H1 (cell line): Measurements from ENCODE around the gene RARA. TPM values are rescaled to one million over a fixed set of nuclear protein-coding genes. Genes with fewer than 3 reads are reported as not detected.

Source experiments
- CTCF ChIA-PET: fragments of 300-600 bp; sonication (Branson Sonifier 250); formaldehyde crosslinking; loops from one replicate; lab custom pipeline; 2021; ENCODE audit not compliant: partially characterized antibody; lab: Charles Lee
- POLR2A ChIA-PET: fragments of 300-600 bp; sonication (Branson Sonifier 250); formaldehyde crosslinking; loops from one replicate; lab custom pipeline; 2021; ENCODE audit warnings: inconsistent platforms; ENCODE audit not compliant: partially characterized antibody; lab: Charles Lee
- DNase-seq, 2 experiments: peaks; one replicate each; pipeline versions ENCODE4 v3.0.0 to v3.0.0-alpha.2; 2010 to 2022; ENCODE audit warnings: low spot score in 2 of 2, low read depth in 1 of 2, mixed read lengths in 1 of 2
- FAIRE-seq: peaks from 2 replicates; lab custom pipeline; 2011; peaks lifted over from hg19 to GRCh38; lab: Jason Lieb, UNC
- H2AFZ ChIP-seq: 2 replicates; pipeline ENCODE4 v1.8.1; 2012; ENCODE audit warnings: low read length, inconsistent platforms
- H2AK5ac ChIP-seq: 2 replicates; pipeline ENCODE4 v1.6.1; 2013; ENCODE audit warnings: low read depth, low read length
- H2BK120ac ChIP-seq: replicated peaks from 2 replicates; pipeline ENCODE3; 2013; ENCODE audit warnings: low read depth, low read length, inconsistent platforms
- H2BK12ac ChIP-seq: 2 replicates; pipeline ENCODE4 v1.6.1; 2013; ENCODE audit warnings: low read depth, low read length
- H2BK15ac ChIP-seq: 2 replicates; pipeline ENCODE4 v1.6.1; 2013; ENCODE audit warnings: low read length
- H2BK20ac ChIP-seq: 2 replicates; pipeline ENCODE4 v1.6.1; 2013; ENCODE audit warnings: low read length
- H2BK5ac ChIP-seq: 2 replicates; pipeline ENCODE4 v1.6.1; 2013; ENCODE audit warnings: low read depth, low read length
- H3K14ac ChIP-seq: 2 replicates; pipeline ENCODE4 v1.6.1; 2013; ENCODE audit warnings: inconsistent platforms; ENCODE audit not compliant: insufficient read length
- H3K18ac ChIP-seq: 2 replicates; pipeline ENCODE4 v1.6.1; 2013; ENCODE audit warnings: low read length; ENCODE audit errors: extremely low read depth
- H3K23ac ChIP-seq: 2 replicates; pipeline ENCODE4 v1.6.1; 2013; ENCODE audit warnings: inconsistent platforms; ENCODE audit not compliant: insufficient read length
- H3K23me2 ChIP-seq: 2 replicates; pipeline ENCODE4 v1.6.1; 2013; ENCODE audit warnings: low read depth, low read length
- H3K27ac ChIP-seq: 2 replicates; pipeline ENCODE4 v1.6.1; 2011; ENCODE audit warnings: low read depth, low read length, inconsistent platforms
- H3K27me3 ChIP-seq, 4 experiments: replicated peaks in 1 of 4; 1 replicate in 1 of 4; 2 replicates in 3 of 4; pipeline versions ENCODE4 v1.6.1 to v1.8.1; 2011 to 2013; ENCODE audit warnings: low read length in 3 of 4, mild to moderate bottlenecking in 3 of 4, inconsistent platforms in 2 of 4, mixed read lengths in 2 of 4, moderate library complexity in 1 of 4; ENCODE audit not compliant: control insufficient read depth in 3 of 4, insufficient read depth in 3 of 4; ENCODE audit errors: extremely low read depth in 1 of 4
- H3K36me3 ChIP-seq, 4 experiments: 2 replicates each; pipeline versions ENCODE4 v1.6.1 to v1.8.1; 2011 to 2013; ENCODE audit warnings: mild to moderate bottlenecking in 4 of 4, low read length in 3 of 4, moderate library complexity in 2 of 4, control low read depth in 1 of 4, inconsistent platforms in 1 of 4; ENCODE audit not compliant: insufficient read depth in 4 of 4, control insufficient read depth in 2 of 4
- H3K4ac ChIP-seq: replicated peaks from 2 replicates; pipeline ENCODE3; 2013; ENCODE audit warnings: low read length, low read depth, mixed read lengths, inconsistent platforms; ENCODE audit not compliant: insufficient read length
- H3K4me1 ChIP-seq, 4 experiments: replicated peaks in 1 of 4; 1 replicate in 1 of 4; 2 replicates in 3 of 4; pipeline versions ENCODE4 v1.6.1 to v1.8.1; 2011 to 2013; ENCODE audit warnings: low read length in 3 of 4, inconsistent platforms in 2 of 4, mixed read lengths in 1 of 4; ENCODE audit not compliant: insufficient read depth in 4 of 4, control insufficient read depth in 3 of 4
- H3K4me2 ChIP-seq, 2 experiments: 2 replicates each; pipeline versions ENCODE4 v1.6.1 to v1.8.1; 2011 to 2013; ENCODE audit warnings: low read depth in 2 of 2, low read length in 2 of 2, control low read depth in 1 of 2, inconsistent platforms in 1 of 2, mild to moderate bottlenecking in 1 of 2; ENCODE audit not compliant: insufficient read depth in 1 of 2
- H3K4me3 ChIP-seq, 4 experiments: fragments of 200-600, 300-600 bp in 1 of 4; sonication (generic), shearing (Covaris generic), sonication (Bioruptor Twin) in 1 of 4; 2 replicates each; pipeline versions ENCODE4 v1.5.1 to v1.8.1; 2011 to 2016; ENCODE audit warnings: low read length in 4 of 4, low read depth in 3 of 4, control low read depth in 2 of 4, inconsistent platforms in 2 of 4, mild to moderate bottlenecking in 2 of 4, mixed read lengths in 1 of 4, moderate library complexity in 1 of 4; ENCODE audit not compliant: insufficient read depth in 2 of 4; ENCODE audit errors: extremely low read depth in 1 of 4
- H3K56ac ChIP-seq: replicated peaks from 2 replicates; pipeline ENCODE3; 2013; ENCODE audit warnings: low read depth, mild to moderate bottlenecking, mixed read lengths, low read length, inconsistent platforms; ENCODE audit not compliant: insufficient read length
- H3K79me1 ChIP-seq: 2 replicates; pipeline ENCODE4 v1.6.1; 2013; ENCODE audit warnings: low read depth, low read length, control low read depth
- H3K79me2 ChIP-seq, 2 experiments: 2 replicates each; pipeline versions ENCODE4 v1.6.1 to v1.8.1; 2012 to 2013; ENCODE audit warnings: low read length in 2 of 2, mild to moderate bottlenecking in 2 of 2, inconsistent platforms in 1 of 2; ENCODE audit not compliant: insufficient read depth in 2 of 2, control insufficient read depth in 1 of 2
- H3K9ac ChIP-seq, 4 experiments: replicated peaks in 1 of 4; 1 replicate in 1 of 4; 2 replicates in 3 of 4; pipeline versions ENCODE4 v1.6.1 to v1.8.1; 2011 to 2013; ENCODE audit warnings: low read depth in 3 of 4, low read length in 3 of 4, control low read depth in 2 of 4, mild to moderate bottlenecking in 2 of 4, moderate library complexity in 2 of 4, inconsistent platforms in 1 of 4; ENCODE audit errors: extremely low read depth in 1 of 4
- H3K9me3 ChIP-seq, 2 experiments: 2 replicates each; pipeline versions ENCODE4 v1.6.1 to v1.8.1; 2012 to 2013; ENCODE audit warnings: mild to moderate bottlenecking in 2 of 2, moderate library complexity in 2 of 2, control low read depth in 1 of 2, inconsistent platforms in 1 of 2, low read depth in 1 of 2, low read length in 1 of 2, mixed read lengths in 1 of 2; ENCODE audit not compliant: insufficient read depth in 2 of 2
- H4K20me1 ChIP-seq, 2 experiments: replicated peaks in 1 of 2; 2 replicates each; pipeline versions ENCODE3 to v1.8.1; 2011 to 2013; ENCODE audit warnings: inconsistent platforms in 2 of 2, low read length in 2 of 2, mild to moderate bottlenecking in 1 of 2; ENCODE audit not compliant: insufficient read depth in 2 of 2, control insufficient read depth in 1 of 2
- H4K5ac ChIP-seq: 2 replicates; pipeline ENCODE4 v1.6.1; 2013; ENCODE audit warnings: low read length, low read depth, mixed read lengths, inconsistent platforms; ENCODE audit not compliant: insufficient read length
- H4K8ac ChIP-seq: 2 replicates; pipeline ENCODE4 v1.8.0; 2013; ENCODE audit warnings: mild to moderate bottlenecking, moderate library complexity, low read length, inconsistent platforms; ENCODE audit not compliant: insufficient read depth; ENCODE audit errors: extremely low read depth
- H4K91ac ChIP-seq: replicated peaks from 2 replicates; pipeline ENCODE3; 2013; ENCODE audit warnings: low read length, mixed read lengths, inconsistent platforms; ENCODE audit not compliant: insufficient read length
- BACH1 ChIP-seq: IDR thresholded peaks from 2 replicates; pipeline ENCODE4 v1.6.1; 2012; ENCODE audit warnings: low read length, improper control_type of control experiment
- BRCA1 ChIP-seq: IDR thresholded peaks from 2 replicates; pipeline ENCODE4 v1.6.1; 2012; ENCODE audit warnings: low read depth, low read length, improper control_type of control experiment
- CBX8 ChIP-seq: fragments of 300-800, 300-1000 bp; sonication (generic); IDR thresholded peaks from 2 replicates; pipeline ENCODE4 v1.7.1; 2016; ENCODE audit warnings: low read depth, low read length, borderline replicate concordance
- CHD2 ChIP-seq: IDR thresholded peaks from 2 replicates; pipeline ENCODE4 v1.6.1; 2012; ENCODE audit warnings: low read length, improper control_type of control experiment
- E2F6 ChIP-seq: IDR thresholded peaks from 2 replicates; pipeline ENCODE4 v1.6.1; 2012; ENCODE audit warnings: inconsistent platforms
- EGR1 ChIP-seq: IDR thresholded peaks from 2 replicates; pipeline ENCODE4 v1.6.1; 2011; ENCODE audit warnings: low read depth, low read length, borderline replicate concordance
- EP300 ChIP-seq, 2 experiments: IDR thresholded peaks; 1 replicate in 1 of 2; 2 replicates in 1 of 2; pipeline ENCODE4 v1.6.1; 2011 to 2012; ENCODE audit warnings: low read depth in 2 of 2, low read length in 2 of 2, mild to moderate bottlenecking in 2 of 2, borderline replicate concordance in 1 of 2, inconsistent platforms in 1 of 2, moderate library complexity in 1 of 2
- EZH2 ChIP-seq: fragments of 200-600 bp; sonication (generic); IDR thresholded peaks from 2 replicates; pipeline ENCODE4 v1.7.1; 2012; ENCODE audit warnings: low read depth, mild to moderate bottlenecking, moderate library complexity, low read length, inconsistent platforms; ENCODE audit not compliant: severe bottlenecking
- GABPA ChIP-seq: IDR thresholded peaks from 2 replicates; pipeline ENCODE4 v1.6.1; 2011; ENCODE audit warnings: mild to moderate bottlenecking, low read length, moderate library complexity, borderline replicate concordance; ENCODE audit not compliant: insufficient read depth
- KDM1A ChIP-seq: fragments of 200-600, 300-600 bp; sonication (generic); IDR thresholded peaks from 2 replicates; pipeline ENCODE4 v1.7.1; 2016; ENCODE audit warnings: mild to moderate bottlenecking, low read length, borderline replicate concordance
- POLR2AphosphoS5 ChIP-seq: IDR thresholded peaks from 2 replicates; pipeline ENCODE4 v1.6.1; 2011; ENCODE audit warnings: low read depth, low read length
- RAD21 ChIP-seq, 2 experiments: IDR thresholded peaks in 1 of 2; conservative IDR thresholded peaks in 1 of 2; 2 replicates each; pipeline ENCODE4 v1.6.1; 2011; ENCODE audit warnings: low read depth in 2 of 2, low read length in 2 of 2, improper control_type of control experiment in 1 of 2, inconsistent platforms in 1 of 2, mild to moderate bottlenecking in 1 of 2, moderate library complexity in 1 of 2
- SP4 ChIP-seq: IDR thresholded peaks from 2 replicates; pipeline ENCODE4 v1.6.1; 2012; ENCODE audit warnings: low read length, inconsistent platforms
- TAF1 ChIP-seq: IDR thresholded peaks from 2 replicates; pipeline ENCODE4 v1.6.1; 2011; ENCODE audit warnings: mild to moderate bottlenecking, low read depth, low read length
- WGBS, 2 experiments: shearing (Covaris generic) in 1 of 2; methylation state at CpG; one replicate each; pipeline versions ENCODE4 v1.1.6 to v1.1.7; 2013 to 2015; ENCODE audit warnings: low lambda C conversion rate in 2 of 2, mixed read lengths in 2 of 2, inconsistent platforms in 1 of 2, low coverage in 1 of 2, missing lambda C conversion rate in 1 of 2; ENCODE audit not compliant: insufficient replicate concordance in 2 of 2, insufficient coverage in 1 of 2, insufficient read length in 1 of 2; ENCODE audit errors: extremely low coverage in 1 of 2, missing lambda C conversion rate in 1 of 2; 5-methylcytosine and 5-hydroxymethylcytosine counted together
- polyA plus RNA-seq, 7 experiments: library from polyadenylated mRNA; depleted of rRNA in 3 of 7; stranded (reverse) in 5 of 7; unstranded in 2 of 7; fragments of >200 nt in 5 of 7; fragments of 200-250 nt in 2 of 7; gene quantifications; 1 replicate in 5 of 7; 2 replicates in 1 of 7; 4 replicates in 1 of 7; pipeline versions ENCODE4 v1.2.1 to v1.2.3, GENCODE V29; 2011 to 2013; ENCODE audit warnings: missing spikeins in 2 of 7, mixed read lengths in 2 of 7
- total RNA-seq: library from RNA; stranded (reverse); fragmentation: NEBNext Ultra II Directional; extraction: Animal tissue kit (Norgen Biotek cat#: 25700); gene quantifications from 2 replicates; pipeline ENCODE4 v1.2.1, GENCODE V29; 2021

The RARA gene
- total and polyA plus RNA-seq, 2 of the 8 experiments (the other 6 are each of a cell fraction or from before 2014, with no cell fraction given) = 4.4 to 16.5 TPM

- Histone ChIP-seq H4K5ac (no peak overlapping the region), H4K20me1 (no peaks in the 10 kb centered on the region), H3K27me3 (no peaks in the 10 kb centered on the region), H3K4me2 (no peak overlapping the region), H3K18ac (no peak overlapping the region), H2BK120ac (no peak overlapping the region), H3K23ac (no peak overlapping the region), H2AK5ac (no peak overlapping the region), H3K14ac (no peak overlapping the region), H3K79me2 (no peaks in the 10 kb centered on the region), H3K36me3 (no peaks in the 10 kb centered on the region), H3K4me1 (peaks cover under 1 to 11% (median 4%) of the 10 kb centered on the region in 4 experiments; a peak in 5 of 7 replicates), H2BK20ac (no peak overlapping the region), H2BK5ac (no peak overlapping the region), H3K9me3 (no peaks in the 10 kb centered on the region), H3K79me1 (no peaks in the 10 kb centered on the region), H3K27ac (no peak overlapping the region), H2BK15ac (no peak overlapping the region), H2AFZ (no peak overlapping the region), H3K9ac (no peak overlapping the region), H3K4ac (no peak overlapping the region), H4K91ac (no peak overlapping the region), H3K56ac (no peak overlapping the region), H4K8ac (no peak overlapping the region), H2BK12ac (no peak overlapping the region), H3K23me2 (no peaks in the 10 kb centered on the region), H3K4me3 (no peak overlapping the region)
- 88% methylated on average over 7 of the region's 7 CpGs; no CpG with 5 or more reads in 1 of the 2 experiments for WGBS, 2 experiments
- CTCF ChIA-PET = interaction anchor here (1.0 to 3.7 kb wide), 4 partner anchors 8 to 245 kb away, joined by 3 to 17 read pairs (median 4); no protein-coding TSS in a partner anchor
- POLR2A ChIA-PET = interaction anchor here (0.6 to 0.7 kb wide), 3 partner anchors 16 to 1378 kb away, joined by 3 to 5 read pairs (median 3); no protein-coding TSS in a partner anchor
- DNase-seq = no peak
- no peak for FAIRE-seq
- TF ChIP-seq SP4 = no peak
- TF ChIP-seq BACH1 = no peak
- TF ChIP-seq POLR2AphosphoS5 = no peak
- no peak for TF ChIP-seq CBX8
- TF ChIP-seq TAF1 = no peak
- no peak for TF ChIP-seq CHD2
- no peak for TF ChIP-seq RAD21 (IDR thresholded peaks at IDR 0.05 in 1 of 2, conservative IDR thresholded peaks at IDR 0.05 in 1 of 2; ENCODE audit: low read depth in 2 of 2, low read length in 2 of 2)
- TF ChIP-seq BRCA1 = no peak
- no peak for TF ChIP-seq EP300 (IDR thresholded peaks at IDR 0.05; ENCODE audit: borderline replicate concordance in 1 of 2, low read depth in 2 of 2, low read length in 2 of 2)
- no peak for TF ChIP-seq EGR1
- TF ChIP-seq EZH2 = no peak
- no peak for TF ChIP-seq GABPA
- TF ChIP-seq E2F6 = no peak
- TF ChIP-seq KDM1A = no peak
Observed at GRCh38 chr17:40369923-40370322, 60.9 kb downstream of the RARA start.
